IMR-90 (cell line): Measurements from ENCODE around the gene ARMC8. TPM values are rescaled to one million over a fixed set of nuclear protein-coding genes. Genes with fewer than 3 reads are reported as not detected.

Experiments
- ATAC-seq: fragments of 200-7000 bp; cut with Tn5 transposase; 2 replicates; pipeline ENCODE4 v1.9.1; 2020; ENCODE audit warnings: low read depth, mild to moderate bottlenecking, moderate library complexity
- BruUV-seq: library from RNA; stranded (reverse); fragments of 400-500 nt; replicated peaks from 2 replicates; lab custom pipeline; 2021; lab: Mats Ljungman, UMichigan
- CTCF ChIA-PET: fragments of 300-600 bp; formaldehyde crosslinking; extraction: SDS; loops from one replicate; lab custom pipeline; 2021; ENCODE audit warnings: antibody characterized with exemption; lab: Yijun Ruan, JAX
- POLR2A ChIA-PET: fragments of 300-600 bp; sonication (Branson Sonifier 250); formaldehyde crosslinking; loops from one replicate; lab custom pipeline; 2022; ENCODE audit warnings: antibody characterized with exemption; ENCODE audit not compliant: unreplicated experiment; lab: Charles Lee
- DNase-seq: peaks from one replicate; pipeline ENCODE4 v3.0.0; 2013
- H2AFZ ChIP-seq: replicated peaks from 2 replicates; pipeline ENCODE3; 2013; ENCODE audit warnings: low read length, mild to moderate bottlenecking; ENCODE audit not compliant: poor library complexity
- H2AK5ac ChIP-seq: 2 replicates; pipeline ENCODE4 v1.6.1; 2013; ENCODE audit warnings: low read depth, low read length, inconsistent platforms
- H2AK9ac ChIP-seq: replicated peaks from 2 replicates; pipeline ENCODE3; 2013; ENCODE audit warnings: mild to moderate bottlenecking, low read depth, low read length, moderate library complexity; ENCODE audit not compliant: poor library complexity
- H2BK120ac ChIP-seq: 2 replicates; pipeline ENCODE4 v1.6.1; 2013; ENCODE audit warnings: low read depth, low read length, inconsistent platforms
- H2BK15ac ChIP-seq: 3 replicates; pipeline ENCODE4 v1.6.1; 2013; ENCODE audit warnings: low read depth, low read length, inconsistent platforms
- H2BK20ac ChIP-seq: 2 replicates; pipeline ENCODE4 v1.6.1; 2013; ENCODE audit warnings: low read depth, mild to moderate bottlenecking, inconsistent platforms, low read length, moderate library complexity
- H2BK5ac ChIP-seq: 2 replicates; pipeline ENCODE4 v1.6.1; 2013; ENCODE audit warnings: mild to moderate bottlenecking, low read depth, low read length, inconsistent platforms; ENCODE audit not compliant: poor library complexity, severe bottlenecking
- H3K14ac ChIP-seq: replicated peaks from 2 replicates; pipeline ENCODE4 v1.6.1; 2013; ENCODE audit warnings: low read depth, low read length, inconsistent platforms
- H3K18ac ChIP-seq: 2 replicates; pipeline ENCODE4 v1.6.1; 2013; ENCODE audit warnings: low read depth, low read length, control low read depth
- H3K23ac ChIP-seq: 2 replicates; pipeline ENCODE4 v1.6.1; 2013; ENCODE audit warnings: low read depth, low read length, inconsistent platforms
- H3K27ac ChIP-seq: 2 replicates; pipeline ENCODE4 v1.5.1; 2013; ENCODE audit warnings: mild to moderate bottlenecking, control low read depth, low read length; ENCODE audit not compliant: insufficient read depth
- H3K27me3 ChIP-seq: 2 replicates; pipeline ENCODE4 v1.6.1; 2013; ENCODE audit warnings: low read length; ENCODE audit not compliant: control insufficient read depth, insufficient read depth
- H3K36me3 ChIP-seq: 2 replicates; pipeline ENCODE4 v1.6.1; 2013; ENCODE audit warnings: low read length, mixed read lengths; ENCODE audit not compliant: control insufficient read depth, insufficient read depth
- H3K4ac ChIP-seq: 2 replicates; pipeline ENCODE4 v1.6.1; 2013; ENCODE audit warnings: low read depth, low read length, inconsistent platforms
- H3K4me1 ChIP-seq: 2 replicates; pipeline ENCODE4 v1.6.1; 2013; ENCODE audit warnings: low read length, mixed read lengths; ENCODE audit not compliant: control insufficient read depth, insufficient read depth
- H3K4me2 ChIP-seq: 2 replicates; pipeline ENCODE4 v1.6.1; 2013; ENCODE audit warnings: low read depth, mild to moderate bottlenecking, control low read depth, low read length, moderate library complexity
- H3K4me3 ChIP-seq: 2 replicates; pipeline ENCODE4 v1.5.1; 2013; ENCODE audit warnings: low read depth, mild to moderate bottlenecking, control low read depth, low read length, moderate library complexity; ENCODE audit not compliant: insufficient read depth
- H3K56ac ChIP-seq: 2 replicates; pipeline ENCODE4 v1.6.1; 2013; ENCODE audit warnings: low read length, inconsistent platforms; ENCODE audit not compliant: insufficient read depth; ENCODE audit errors: extremely low read depth
- H3K79me1 ChIP-seq, 2 experiments: 2 replicates each; pipeline ENCODE4 v1.6.1; 2013; ENCODE audit warnings: low read length in 2 of 2, inconsistent platforms in 1 of 2, low read depth in 1 of 2
- H3K9ac ChIP-seq: 2 replicates; pipeline ENCODE4 v1.6.1; 2013; ENCODE audit warnings: low read depth, low read length, control low read depth
- H3K9me1 ChIP-seq: 2 replicates; pipeline ENCODE4 v1.6.1; 2013; ENCODE audit warnings: low read length, inconsistent platforms; ENCODE audit not compliant: insufficient read depth
- H3K9me3 ChIP-seq: 2 replicates; pipeline ENCODE4 v1.6.1; 2013; ENCODE audit warnings: low read length; ENCODE audit not compliant: control insufficient read depth, insufficient read depth
- H4K20me1 ChIP-seq: 2 replicates; pipeline ENCODE4 v1.6.1; 2013; ENCODE audit warnings: low read length, inconsistent platforms; ENCODE audit not compliant: insufficient read depth
- H4K5ac ChIP-seq: 2 replicates; pipeline ENCODE4 v1.6.1; 2013; ENCODE audit warnings: mild to moderate bottlenecking, low read depth, low read length, control low read depth
- H4K8ac ChIP-seq, 2 experiments: 2 replicates each; pipeline ENCODE4 v1.6.1; 2013; ENCODE audit warnings: low read depth in 2 of 2, low read length in 2 of 2, control low read depth in 1 of 2, inconsistent platforms in 1 of 2
- H4K91ac ChIP-seq: 2 replicates; pipeline ENCODE4 v1.6.1; 2013; ENCODE audit warnings: low read depth, low read length, inconsistent platforms; ENCODE audit not compliant: insufficient read depth
- BHLHE40 ChIP-seq: fragments of 150-350 bp; IDR thresholded peaks from 2 replicates; pipeline ENCODE4 v1.6.1; 2016; ENCODE audit warnings: mild to moderate bottlenecking, low read depth, low read length
- ELK1 ChIP-seq: fragments of 150-350 bp; IDR thresholded peaks from 2 replicates; pipeline ENCODE4 v1.6.1; 2016; ENCODE audit warnings: low read depth, mild to moderate bottlenecking, low read length, moderate library complexity, borderline replicate concordance
- MAFK ChIP-seq: IDR thresholded peaks from 2 replicates; pipeline ENCODE4 v1.6.1; 2012; ENCODE audit warnings: low read depth, low read length, improper control_type of control experiment
- MXI1 ChIP-seq: IDR thresholded peaks from 2 replicates; pipeline ENCODE4 v1.6.1; 2012; ENCODE audit warnings: low read depth, mild to moderate bottlenecking, low read length, moderate library complexity, borderline replicate concordance
- NFE2L2 ChIP-seq: fragments of 150-350 bp; IDR thresholded peaks from 2 replicates; pipeline ENCODE4 v1.6.1; 2016; ENCODE audit warnings: low read depth, mild to moderate bottlenecking, low read length
- RAD21 ChIP-seq: IDR thresholded peaks from 2 replicates; pipeline ENCODE4 v1.6.1; 2012; ENCODE audit warnings: low read length, improper control_type of control experiment
- USF2 ChIP-seq: fragments of 150-350 bp; IDR thresholded peaks from 2 replicates; pipeline ENCODE4 v1.6.1; 2017; ENCODE audit warnings: mild to moderate bottlenecking, antibody characterized with exemption, low read length, low read depth
- WGBS, 2 experiments: methylation state at CpG; one replicate each; pipeline versions ENCODE4 v1.1.5 to v1.1.7; 2013; ENCODE audit warnings: missing lambda C conversion rate in 2 of 2; ENCODE audit not compliant: insufficient read length in 1 of 2; ENCODE audit errors: extremely low coverage in 2 of 2; 5-methylcytosine and 5-hydroxymethylcytosine counted together
- dilution Hi-C: fragments of 300-500 bp; cut with HindIII; formaldehyde crosslinking; loops from one replicate; pipeline ENCODE4 v1.14.3; 2018; ENCODE audit warnings: low sequenced_read_pairs; ENCODE audit not compliant: unreplicated experiment
- in situ Hi-C: fragments of 300-500 bp; cut with MboI; formaldehyde crosslinking; loops from 3 replicates; pipeline ENCODE4 v1.14.3; 2019; ENCODE audit warnings: low sequenced_read_pairs, inconsistent platforms, mixed read lengths
- intact Hi-C: fragments of 100-400 bp; cut with micrococcal nuclease; formaldehyde crosslinking; loops from 2 replicates; pipeline ENCODE4 v1.10.0; 2022
- polyA plus RNA-seq, 3 experiments: library from polyadenylated mRNA; depleted of rRNA; stranded (reverse); fragments of >200 nt; gene quantifications; 2 replicates each; pipeline ENCODE4 v1.2.3, GENCODE V29; 2012; ENCODE audit warnings: low replicate concordance in 1 of 3
- total RNA-seq: library from RNA; depleted of rRNA; stranded (reverse); fragments of >200 nt; gene quantifications from 2 replicates; pipeline ENCODE4 v1.2.3, GENCODE V29; 2012

Gene ARMC8
- total and polyA plus RNA-seq, 2 of the 4 experiments (the other 2 are of a cell fraction), result 39.1 to 75.1 TPM

- no peak overlapping the region for H2AFZ ChIP-seq
- H2BK120ac ChIP-seq, result no peak overlapping the region
- DNase-seq (no peak), ATAC-seq (no peak)
- no peak overlapping the region for H3K23ac ChIP-seq
- H4K20me1 ChIP-seq, result peaks cover 3% of the 10 kb centered on the region; the same call in 1 of the 2 replicates
- in situ Hi-C loops (no loop called here), intact Hi-C loops (loop anchor here (5.0 kb wide), 1 partner anchor 35 kb away; the partner anchor contains the start of gene ARMC8), dilution Hi-C loops (no loop called here)
- no peak overlapping the region for H2BK20ac ChIP-seq
- H3K4me3 ChIP-seq, result no peak overlapping the region
- H3K36me3 ChIP-seq, result peaks cover 13% of the 10 kb centered on the region
- H3K27me3 ChIP-seq, result no peaks in the 10 kb centered on the region
- H3K27ac ChIP-seq, result no peak overlapping the region
- H2BK15ac ChIP-seq, result no peak overlapping the region
- no CpG with 5 or more reads among the region's 2 CpGs for WGBS, 2 experiments
- H3K79me1 ChIP-seq, result peaks cover 11 to 14% of the 10 kb centered on the region in 2 experiments
- ChIA-PET POLR2A (no interaction called here), CTCF (no interaction called here)
- H2BK5ac ChIP-seq, result no peak overlapping the region
- H4K8ac ChIP-seq, result no peak overlapping the region
- no peak overlapping the region for H3K4ac ChIP-seq
- no peak overlapping the region for H3K4me2 ChIP-seq
- no peaks in the 10 kb centered on the region for H3K9me3 ChIP-seq
- no peak overlapping the region for H3K18ac ChIP-seq
- BruUV-seq, result no TSS peak
- H3K56ac ChIP-seq, result no peak overlapping the region
- H4K5ac ChIP-seq, result no peak overlapping the region
- H3K9me1 ChIP-seq, result no peaks in the 10 kb centered on the region
- 0 out of 2 replicates have a peak, but pooled peaks cover 2% of the 10 kb centered on the region for H3K4me1 ChIP-seq
- no peak overlapping the region for H2AK9ac ChIP-seq
- no peak overlapping the region for H4K91ac ChIP-seq
- H2AK5ac ChIP-seq, result no peak overlapping the region
- no peak overlapping the region for H3K9ac ChIP-seq
- H3K14ac ChIP-seq, result no peak overlapping the region
- no peak for TF ChIP-seq NFE2L2
- no peak for TF ChIP-seq RAD21
- TF ChIP-seq USF2, result no peak
- TF ChIP-seq MXI1, result no peak
- TF ChIP-seq ELK1, result no peak
- TF ChIP-seq MAFK, result no peak
- TF ChIP-seq BHLHE40, result no peak
These were observed 35.2 kb downstream of the ARMC8 start for GRCh38 chr3:138222131-138222941.
